Loucy (cell line): Measurements from ENCODE around the gene HSPA9.

Experiments used
- EZH2phosphoT487 ChIP-seq: fragments of 200-600 bp; IDR thresholded peaks from 2 replicates; pipeline ENCODE4 v1.6.1; 2018; ENCODE audit warnings: antibody characterized with exemption, mild to moderate bottlenecking, moderate library complexity, borderline replicate concordance
- TF ChIP-seq, protein P1 (sequence below): fragments of 200-600 bp; sonication (generic); conservative IDR thresholded peaks from 2 replicates; pipeline ENCODE4 v1.5.1; 2014; ENCODE audit warnings: mild to moderate bottlenecking, antibody characterized with exemption, low read length

DNA sequence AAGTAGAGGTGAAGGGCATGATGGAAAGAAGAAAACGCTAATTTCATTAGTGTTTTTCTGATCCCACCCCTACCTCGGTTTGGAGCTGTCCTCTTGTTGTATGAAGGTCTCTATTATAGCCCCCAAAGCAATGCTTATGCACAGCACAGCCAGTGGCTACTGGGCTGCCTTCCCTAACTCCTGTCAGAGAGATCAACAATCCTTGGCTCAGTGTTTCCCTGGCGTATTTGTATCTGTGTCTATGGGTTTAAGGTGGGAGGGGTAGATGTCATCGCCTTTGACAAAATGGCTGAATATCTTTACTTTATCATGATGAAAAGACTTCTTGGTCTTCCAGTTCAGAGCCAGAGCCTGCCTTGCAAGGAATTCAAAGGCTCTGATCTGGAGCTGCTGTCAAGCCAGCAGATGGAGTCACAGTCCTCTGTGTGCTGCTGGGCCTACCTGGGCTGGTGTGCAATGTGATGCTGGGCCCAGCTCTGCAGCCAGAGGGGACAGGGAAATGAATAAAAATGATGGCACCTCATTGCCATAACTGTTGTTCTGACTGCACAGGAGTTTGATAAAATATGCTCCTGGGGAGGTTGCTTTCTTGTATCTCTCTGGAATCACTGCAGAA lies 20.1 kb upstream of the HSPA9 start:
- TF ChIP-seq, protein P1, sequence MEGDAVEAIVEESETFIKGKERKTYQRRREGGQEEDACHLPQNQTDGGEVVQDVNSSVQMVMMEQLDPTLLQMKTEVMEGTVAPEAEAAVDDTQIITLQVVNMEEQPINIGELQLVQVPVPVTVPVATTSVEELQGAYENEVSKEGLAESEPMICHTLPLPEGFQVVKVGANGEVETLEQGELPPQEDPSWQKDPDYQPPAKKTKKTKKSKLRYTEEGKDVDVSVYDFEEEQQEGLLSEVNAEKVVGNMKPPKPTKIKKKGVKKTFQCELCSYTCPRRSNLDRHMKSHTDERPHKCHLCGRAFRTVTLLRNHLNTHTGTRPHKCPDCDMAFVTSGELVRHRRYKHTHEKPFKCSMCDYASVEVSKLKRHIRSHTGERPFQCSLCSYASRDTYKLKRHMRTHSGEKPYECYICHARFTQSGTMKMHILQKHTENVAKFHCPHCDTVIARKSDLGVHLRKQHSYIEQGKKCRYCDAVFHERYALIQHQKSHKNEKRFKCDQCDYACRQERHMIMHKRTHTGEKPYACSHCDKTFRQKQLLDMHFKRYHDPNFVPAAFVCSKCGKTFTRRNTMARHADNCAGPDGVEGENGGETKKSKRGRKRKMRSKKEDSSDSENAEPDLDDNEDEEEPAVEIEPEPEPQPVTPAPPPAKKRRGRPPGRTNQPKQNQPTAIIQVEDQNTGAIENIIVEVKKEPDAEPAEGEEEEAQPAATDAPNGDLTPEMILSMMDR, result no peak
- TF ChIP-seq EZH2phosphoT487, result no peak
